ENCODE results near the gene PTPN3.
A peak's percentile ranks its signal among the peaks of the same experiment; 100 is the strongest.
"Not testable (repeated sequence)": the region's sequence is repeated elsewhere in the genome, so short reads cannot be mapped to it uniquely, and the experiment has no call there.

The PTPN3 gene, protein sequence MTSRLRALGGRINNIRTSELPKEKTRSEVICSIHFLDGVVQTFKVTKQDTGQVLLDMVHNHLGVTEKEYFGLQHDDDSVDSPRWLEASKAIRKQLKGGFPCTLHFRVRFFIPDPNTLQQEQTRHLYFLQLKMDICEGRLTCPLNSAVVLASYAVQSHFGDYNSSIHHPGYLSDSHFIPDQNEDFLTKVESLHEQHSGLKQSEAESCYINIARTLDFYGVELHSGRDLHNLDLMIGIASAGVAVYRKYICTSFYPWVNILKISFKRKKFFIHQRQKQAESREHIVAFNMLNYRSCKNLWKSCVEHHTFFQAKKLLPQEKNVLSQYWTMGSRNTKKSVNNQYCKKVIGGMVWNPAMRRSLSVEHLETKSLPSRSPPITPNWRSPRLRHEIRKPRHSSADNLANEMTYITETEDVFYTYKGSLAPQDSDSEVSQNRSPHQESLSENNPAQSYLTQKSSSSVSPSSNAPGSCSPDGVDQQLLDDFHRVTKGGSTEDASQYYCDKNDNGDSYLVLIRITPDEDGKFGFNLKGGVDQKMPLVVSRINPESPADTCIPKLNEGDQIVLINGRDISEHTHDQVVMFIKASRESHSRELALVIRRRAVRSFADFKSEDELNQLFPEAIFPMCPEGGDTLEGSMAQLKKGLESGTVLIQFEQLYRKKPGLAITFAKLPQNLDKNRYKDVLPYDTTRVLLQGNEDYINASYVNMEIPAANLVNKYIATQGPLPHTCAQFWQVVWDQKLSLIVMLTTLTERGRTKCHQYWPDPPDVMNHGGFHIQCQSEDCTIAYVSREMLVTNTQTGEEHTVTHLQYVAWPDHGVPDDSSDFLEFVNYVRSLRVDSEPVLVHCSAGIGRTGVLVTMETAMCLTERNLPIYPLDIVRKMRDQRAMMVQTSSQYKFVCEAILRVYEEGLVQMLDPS

DNA sequence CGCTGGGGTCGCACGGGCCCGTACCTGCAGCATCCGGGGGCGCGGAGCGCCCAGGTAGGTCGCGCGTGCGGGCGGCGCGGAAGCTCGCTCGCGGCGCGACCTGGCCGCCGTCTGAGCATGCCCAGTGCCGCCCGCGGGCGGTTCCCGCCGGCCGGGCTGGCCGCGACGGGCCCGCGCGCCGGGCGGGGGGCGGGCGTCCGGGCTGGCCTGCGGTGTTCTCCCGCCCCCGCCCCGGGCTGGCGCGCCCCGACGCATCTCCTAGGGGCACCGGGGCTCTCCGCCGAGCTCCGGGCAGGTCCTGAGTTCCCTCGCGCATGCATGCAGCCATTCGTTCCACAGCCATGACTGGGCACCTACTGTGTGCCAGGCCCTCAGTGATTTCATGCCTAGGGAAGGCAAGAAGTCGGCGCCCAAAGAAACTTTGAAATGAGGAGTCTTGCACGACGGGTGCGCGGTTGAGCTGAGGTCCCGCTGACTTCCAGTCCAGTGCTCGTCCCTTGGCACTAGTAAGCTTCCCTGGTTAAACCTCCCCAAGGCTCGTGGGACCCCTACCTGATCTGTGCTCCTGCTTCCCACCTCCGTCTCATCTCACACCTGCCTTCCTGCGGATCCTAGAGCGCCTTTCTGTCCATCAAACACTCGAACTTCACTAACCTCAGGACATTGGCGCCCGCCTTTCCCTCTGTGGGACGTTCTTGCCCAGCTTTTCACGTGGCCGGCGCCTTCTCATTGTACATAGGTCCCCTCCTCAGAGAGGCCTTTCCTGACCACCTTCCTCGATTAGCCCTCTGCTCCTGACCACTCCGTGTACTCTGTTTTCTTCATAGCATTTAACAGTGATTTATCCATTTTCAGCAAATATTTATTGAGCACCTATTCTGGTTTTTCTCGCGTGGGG lies at the start of gene PTPN3:
PTPN3 (minus strand) TSS at position 113 of the 898 bp plus-strand sequence. CDS start 34,873 bp downstream, outside the sequence.
- no peak for DNase-seq

DNA sequence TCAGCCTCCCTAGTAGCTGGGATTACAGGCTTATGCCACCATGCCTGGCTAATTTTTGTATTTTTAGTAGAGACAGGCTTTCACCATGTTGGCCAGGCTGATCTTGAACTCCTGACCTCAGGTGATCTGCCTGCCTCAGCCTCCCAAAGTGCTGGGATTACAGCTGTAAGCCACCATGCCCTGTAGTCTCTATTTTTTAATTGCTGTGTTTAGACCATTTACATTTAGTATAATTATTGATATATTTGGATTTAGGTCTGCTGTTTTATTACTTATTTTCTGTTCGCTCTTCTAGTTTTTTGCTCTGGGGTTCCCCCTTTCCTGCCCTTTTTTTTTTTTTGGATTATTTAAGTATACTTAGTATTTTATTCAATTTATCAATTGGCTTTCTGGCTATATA lies 46.8 kb upstream of the PTPN3 start:
- not testable (repeated sequence) for DNase-seq

DNA sequence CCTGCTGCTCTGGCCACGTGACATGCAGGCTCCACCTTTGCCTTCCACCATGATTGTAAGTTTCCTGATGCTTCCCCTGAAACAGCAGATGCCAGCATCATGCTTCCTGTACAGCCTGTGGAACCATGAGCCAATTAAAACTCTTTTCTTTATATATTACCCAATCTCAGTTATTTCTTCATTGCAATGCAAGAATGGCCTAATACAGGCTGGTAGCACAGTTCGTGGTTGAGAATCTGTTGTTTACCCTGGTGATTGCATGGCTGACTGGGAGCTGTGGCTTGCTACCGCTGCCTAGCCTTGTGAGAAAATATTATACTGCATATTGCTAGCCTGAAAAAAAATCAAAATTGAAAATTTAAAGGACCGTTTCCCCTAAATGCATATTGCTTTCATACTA lies 44.8 kb upstream of the PTPN3 start:
- DNase-seq = peak; percentile 3

DNA sequence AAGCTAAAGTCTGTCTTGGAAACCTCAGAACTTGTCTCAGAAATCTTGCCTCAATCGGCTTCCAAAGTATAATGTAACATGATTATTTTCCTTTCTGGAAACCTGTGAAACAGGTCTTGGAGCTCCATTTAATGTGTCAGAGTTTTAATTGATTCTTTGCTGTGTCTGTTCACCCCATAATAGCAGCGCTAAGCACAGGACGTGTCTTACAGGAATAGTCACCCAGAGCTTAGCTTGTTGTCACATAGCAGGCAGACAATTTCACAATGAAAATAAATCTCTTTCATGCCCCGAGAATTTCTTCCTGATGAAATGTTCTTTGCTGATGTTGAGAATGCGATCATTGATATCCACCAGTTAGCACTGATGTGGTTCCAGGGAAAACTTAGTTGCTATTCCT lies 40.2 kb upstream of the PTPN3 start:
- DNase-seq = no peak

DNA sequence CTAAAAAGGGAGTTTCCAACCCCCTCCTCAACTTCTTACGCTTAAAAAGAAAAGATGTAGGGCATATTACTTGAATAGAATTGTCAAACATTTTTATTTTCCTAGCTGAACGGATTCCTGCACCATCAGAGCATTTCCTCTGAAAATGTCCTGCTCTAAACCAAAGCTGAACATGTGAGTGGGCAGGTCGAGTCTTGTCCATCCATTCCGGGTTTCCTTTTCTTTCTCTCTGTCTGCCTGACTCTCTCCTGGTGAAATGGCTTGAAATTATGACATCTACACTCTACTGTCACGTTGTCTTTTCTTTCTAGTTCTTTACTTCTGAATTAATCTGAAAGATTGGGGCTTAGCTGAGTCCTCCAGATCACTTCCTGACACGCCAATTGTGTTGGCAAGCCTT lies 39.2 kb upstream of the PTPN3 start:
- no peak for DNase-seq

DNA sequence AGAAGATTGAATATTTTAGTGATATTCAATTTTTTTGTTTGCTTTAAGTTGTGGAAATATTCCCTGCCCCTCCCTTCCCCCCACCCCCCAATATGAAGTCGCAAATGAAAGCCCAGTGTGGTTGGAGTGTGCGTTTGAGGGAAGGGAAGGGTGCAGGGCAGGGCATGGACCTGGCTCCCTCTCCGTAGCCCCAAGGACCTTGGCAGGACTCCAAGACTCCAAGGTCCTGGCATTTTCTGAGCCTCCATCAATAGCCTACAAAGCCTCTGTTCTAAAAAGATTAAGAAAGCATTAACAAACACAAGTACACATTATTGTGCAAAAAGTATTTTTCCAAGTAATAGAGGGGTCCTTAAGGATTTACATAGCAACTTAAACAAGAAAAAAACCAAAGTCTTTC lies 38.8 kb upstream of the PTPN3 start:
- DNase-seq = no peak

DNA sequence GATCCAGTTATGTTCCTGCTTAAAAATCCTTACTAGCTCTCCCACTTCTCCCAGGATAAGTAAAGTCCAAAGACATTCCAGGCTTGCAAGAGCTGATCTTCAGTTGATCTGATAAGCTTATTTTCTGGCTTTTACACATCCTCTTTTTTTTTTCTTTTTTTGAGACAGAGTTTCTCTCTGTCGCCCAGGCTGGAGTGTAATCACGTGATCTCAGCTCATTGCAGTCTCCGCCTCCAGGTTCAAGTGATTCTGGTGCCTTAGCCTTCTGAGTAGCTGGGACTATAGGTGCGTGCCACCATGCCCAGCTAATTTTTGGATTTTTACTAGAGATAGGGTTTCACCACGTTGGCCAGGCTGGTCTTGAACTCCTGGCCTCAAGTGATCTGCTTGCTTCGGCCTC lies 37.3 kb upstream of the PTPN3 start:
- DNase-seq = no peak

DNA sequence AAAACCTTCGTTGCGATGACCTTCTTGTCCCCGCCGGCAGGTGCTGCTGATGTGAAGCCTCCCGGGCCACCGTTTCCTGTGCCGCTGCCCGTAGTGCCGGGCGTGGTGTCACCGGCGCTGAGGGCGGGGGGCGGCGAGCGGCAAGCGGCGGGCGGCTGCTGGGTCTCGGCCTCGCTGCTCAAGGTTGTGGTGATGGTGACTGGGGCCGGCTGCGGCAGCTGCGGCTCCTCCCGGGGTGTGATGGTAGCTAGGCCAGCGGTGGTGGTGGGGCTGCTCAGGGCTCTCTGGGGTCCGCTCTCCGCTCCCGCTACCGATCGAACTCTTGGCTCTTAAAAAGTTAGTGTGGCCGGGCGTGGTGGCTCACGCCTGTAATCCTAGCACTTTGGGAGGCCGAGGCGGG lies 36.0 kb upstream of the PTPN3 start:
- no peak for DNase-seq

DNA sequence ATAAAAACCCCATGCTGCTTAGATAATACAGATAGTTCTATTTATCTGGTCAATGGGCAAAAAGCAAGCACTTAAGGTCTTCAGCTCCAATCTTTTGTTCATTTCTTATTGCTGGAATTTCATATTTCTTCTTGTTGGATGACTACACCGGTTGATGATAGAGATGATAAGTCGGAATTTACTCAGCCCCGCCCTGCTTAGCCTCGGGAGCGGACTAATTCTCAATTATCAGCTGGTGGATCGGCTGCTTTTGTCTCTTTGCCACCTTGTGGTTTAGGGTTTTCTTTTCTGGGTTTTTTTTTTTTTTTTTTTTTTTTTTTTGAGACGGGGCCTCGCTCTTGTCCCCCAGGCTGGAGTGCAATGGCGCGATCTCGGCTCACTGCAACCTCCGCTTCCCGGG lies 34.5 kb upstream of the PTPN3 start:
- not testable (repeated sequence) for DNase-seq

DNA sequence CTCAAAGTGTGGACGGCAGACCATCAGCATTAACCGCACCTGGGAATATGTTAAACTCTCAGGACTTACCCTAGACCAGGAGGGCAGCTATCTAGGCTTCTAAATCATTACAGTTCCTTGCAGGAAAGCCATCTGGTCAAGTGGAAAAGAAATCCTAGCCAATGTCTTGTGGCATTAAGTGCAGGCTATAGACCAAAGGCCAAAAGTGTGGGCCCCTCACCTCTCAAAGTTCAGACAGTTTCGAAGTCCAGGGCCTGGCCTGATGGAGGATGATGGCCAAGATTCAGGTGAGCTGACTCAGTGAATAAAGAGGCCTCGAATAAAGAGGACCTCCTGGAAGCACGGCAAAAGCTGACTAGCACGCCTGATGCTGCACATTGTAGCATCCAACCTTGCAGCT lies 24.0 kb upstream of the PTPN3 start:
- no peak for DNase-seq

DNA sequence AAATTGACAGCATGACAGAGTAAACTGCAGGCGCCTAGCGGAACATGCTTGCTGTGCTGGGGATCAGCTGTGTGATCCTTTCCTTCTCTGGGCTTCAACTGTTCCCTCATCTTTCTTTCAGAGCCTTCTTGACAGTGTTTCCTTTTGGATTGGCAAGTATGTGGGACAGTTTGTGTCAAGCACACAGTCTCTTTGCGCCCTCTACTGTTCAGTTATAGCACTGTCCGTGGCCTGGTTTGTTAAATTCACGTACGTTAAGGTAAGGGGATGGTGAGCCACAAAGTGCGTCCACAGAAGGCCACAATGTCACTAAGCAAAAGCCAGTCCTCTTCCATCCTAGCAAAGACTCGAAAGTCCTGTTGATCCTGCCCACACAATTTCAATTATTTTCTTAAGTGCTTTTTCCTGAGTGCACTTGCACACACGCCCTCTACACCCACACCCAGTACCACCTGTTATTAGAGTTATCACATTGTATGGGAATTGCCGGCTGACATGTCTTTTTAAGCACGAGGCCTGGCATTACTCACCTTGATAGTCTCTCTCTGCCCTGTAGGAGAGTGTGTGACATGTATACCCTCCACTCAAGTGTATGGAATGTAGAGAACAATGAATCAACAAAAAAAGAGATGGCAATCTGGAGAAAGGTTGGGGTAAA lies 22.5 kb upstream of the PTPN3 start:
- DNase-seq = peak; percentile 82

DNA sequence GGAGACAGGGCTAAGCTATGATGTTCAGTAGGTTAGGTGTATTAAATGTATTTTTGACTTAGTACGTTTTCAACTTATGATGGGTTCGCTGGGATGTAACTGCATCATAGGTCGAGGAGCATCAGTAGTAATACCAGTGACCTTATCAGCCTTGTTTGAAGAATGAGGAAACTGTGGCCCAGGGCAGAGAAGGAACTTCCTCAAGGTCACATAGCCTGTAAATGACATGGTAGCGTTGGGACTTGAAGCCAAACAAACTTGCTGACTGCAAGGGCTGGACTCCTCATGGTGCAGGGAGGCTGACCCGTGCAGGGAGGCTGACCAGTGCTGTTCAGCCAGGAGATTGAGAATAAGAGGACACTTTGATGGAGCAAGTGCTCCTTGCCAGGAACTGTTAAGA lies 21.3 kb upstream of the PTPN3 start:
- DNase-seq = peak; percentile 14

DNA sequence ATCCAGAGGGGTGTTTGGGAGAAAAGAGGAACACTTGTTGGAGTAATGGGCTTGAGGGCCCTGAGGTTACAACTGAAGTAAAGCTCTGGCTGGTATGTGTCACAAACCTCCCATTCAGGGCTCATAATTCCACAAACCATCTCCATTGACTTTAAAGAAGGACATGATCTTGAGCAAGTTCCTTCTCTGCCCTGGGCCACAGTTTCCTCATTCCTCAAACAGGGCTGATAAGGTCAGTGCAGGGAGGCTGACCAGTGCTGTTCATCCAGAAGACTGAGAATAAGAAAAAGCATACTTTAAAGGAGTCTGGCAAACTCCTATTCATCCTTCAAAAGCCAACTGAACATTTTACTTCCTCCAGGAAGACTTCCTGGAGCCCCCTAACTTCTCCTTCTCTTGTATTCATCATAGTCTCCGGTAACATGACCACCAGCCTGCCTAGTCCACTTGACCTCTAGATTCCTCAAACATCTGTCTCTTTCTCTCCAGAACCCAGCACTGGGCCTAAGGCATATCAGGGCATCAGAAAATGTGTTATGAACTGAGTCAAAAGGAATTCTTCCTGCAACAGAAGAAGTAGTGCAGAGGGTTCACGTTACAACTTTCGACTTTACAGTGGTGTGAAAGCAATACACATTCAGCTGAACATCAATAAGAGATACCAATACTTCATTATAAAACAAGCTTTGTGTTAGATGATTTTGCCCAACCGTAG lies 20.7 kb upstream of the PTPN3 start:
- no peak for DNase-seq

DNA sequence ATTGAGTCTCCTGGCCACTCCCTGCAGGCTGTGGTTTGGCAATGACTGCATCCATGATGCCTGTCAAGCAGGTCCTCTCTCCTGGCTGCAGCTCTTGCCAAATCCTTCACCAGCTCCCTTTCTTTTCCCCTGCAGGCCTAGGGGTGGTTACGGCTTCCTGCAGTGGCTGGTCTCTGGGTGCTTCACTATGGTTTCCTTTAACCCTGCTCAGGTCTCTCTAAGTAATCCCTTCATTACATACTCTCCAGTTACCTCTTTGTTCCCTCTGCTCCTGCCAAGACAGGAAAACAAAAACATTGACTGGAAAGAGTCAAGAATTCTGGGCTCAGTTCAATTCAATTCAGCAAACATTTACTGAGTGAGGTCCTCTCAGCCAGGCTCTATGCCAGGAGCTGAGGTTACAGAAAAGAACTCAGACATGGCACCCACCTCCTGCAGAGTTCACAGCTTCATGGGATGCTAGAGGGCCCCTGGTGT lies 19.8 kb upstream of the PTPN3 start:
- no peak for DNase-seq

DNA sequence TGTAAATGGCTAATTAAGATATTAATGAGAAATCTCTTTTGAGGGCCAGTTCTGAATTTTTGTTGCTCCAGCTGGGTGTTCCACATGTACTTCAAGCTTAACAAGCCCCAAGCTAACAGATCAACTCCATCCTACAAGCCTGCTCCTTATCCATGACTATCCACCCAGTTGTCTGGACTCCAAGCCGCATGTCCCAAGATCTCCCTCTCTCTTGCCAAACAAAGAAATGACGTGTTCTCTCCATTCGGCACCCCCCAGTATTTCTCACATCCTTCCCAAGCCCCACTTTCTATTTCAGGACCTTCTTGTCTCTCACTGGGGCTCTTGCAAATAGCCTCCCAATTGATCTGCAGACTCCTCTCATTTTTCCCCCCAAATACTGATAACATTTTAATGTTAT lies 15.8 kb upstream of the PTPN3 start:
- DNase-seq = no peak

DNA sequence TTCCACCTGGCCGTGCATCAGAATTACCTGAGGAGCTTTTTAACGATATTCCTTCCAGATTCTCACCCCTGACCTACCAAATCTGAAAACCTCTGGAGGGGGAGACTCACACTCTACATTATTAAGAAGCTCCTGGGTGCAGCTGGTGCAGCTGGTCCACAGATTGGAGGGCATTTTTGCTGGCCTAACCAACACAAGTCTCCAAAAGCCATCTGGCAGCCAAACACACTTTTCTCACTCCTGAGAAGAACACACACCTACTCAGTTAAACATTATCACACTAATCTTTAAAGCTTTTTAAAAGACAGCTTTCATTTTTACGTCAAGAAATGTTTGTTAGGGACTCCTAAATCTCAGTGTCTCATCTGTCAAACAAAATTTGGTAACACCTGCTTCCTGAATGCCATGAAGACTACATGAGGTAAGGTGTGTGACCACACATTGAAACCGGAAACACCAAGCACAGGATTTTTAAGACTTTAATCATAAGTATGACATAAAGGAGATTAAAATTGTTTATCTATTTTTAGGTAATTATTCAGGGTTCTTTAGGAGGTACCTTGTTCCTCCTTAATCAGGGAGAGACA lies 14.2 kb upstream of the PTPN3 start:
- no peak for DNase-seq

DNA sequence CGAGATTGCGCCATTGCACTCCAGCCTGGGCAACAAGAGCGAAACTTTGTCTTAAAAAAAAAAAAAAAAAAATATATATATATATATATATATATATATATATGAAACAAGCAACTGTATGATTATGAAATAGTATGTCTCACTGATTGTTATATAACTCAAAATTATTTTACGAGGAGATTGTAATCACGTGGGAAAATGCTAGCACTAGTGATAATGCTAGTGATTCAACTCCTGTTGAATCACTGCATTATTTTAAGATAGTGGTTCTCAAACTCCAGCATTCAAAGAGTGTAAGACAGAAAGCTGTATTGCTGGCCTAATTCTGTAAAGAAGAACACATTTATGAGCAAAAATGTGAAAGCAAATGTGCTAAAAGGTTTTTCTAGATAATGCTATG lies 12.4 kb upstream of the PTPN3 start:
- DNase-seq = no peak

DNA sequence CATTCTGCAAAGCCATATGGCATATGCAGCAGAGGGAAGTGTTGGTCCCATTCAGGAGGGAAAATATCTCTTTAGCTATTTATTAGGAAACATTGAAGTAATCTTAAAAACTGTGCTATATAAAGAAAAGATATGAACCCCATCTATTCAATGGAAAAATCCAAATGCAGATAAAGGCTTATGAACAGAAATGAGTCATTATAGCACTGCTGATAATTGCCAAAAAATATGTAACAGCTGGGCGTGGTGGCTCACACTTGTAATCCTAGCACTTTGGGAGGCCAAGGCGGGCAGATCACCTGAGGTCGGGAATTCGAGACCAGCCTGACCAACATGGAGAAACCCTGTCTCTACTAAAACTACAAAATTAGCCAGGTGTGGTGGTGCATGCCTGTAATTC lies 11.9 kb upstream of the PTPN3 start:
- DNase-seq = not testable (repeated sequence)

DNA sequence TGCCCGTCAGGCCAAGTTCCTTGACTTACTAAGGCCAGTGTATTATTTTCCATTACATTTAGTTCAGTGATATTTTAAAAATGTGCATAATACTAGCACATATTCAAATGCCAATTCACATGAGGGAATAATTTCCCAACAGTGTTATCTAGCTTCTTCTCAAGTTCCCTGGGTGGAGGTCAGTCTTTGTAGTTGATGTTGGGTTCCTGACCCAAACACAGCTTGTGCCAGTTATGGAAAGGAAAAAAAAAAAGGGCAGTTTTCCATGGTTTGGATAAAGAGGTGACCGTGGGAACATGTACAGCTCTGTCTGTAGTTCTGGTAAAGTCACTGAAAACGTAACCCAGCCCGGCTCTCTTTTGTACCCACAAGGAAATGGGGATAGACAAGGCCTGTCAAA lies 11.5 kb upstream of the PTPN3 start:
- no peak for DNase-seq

DNA sequence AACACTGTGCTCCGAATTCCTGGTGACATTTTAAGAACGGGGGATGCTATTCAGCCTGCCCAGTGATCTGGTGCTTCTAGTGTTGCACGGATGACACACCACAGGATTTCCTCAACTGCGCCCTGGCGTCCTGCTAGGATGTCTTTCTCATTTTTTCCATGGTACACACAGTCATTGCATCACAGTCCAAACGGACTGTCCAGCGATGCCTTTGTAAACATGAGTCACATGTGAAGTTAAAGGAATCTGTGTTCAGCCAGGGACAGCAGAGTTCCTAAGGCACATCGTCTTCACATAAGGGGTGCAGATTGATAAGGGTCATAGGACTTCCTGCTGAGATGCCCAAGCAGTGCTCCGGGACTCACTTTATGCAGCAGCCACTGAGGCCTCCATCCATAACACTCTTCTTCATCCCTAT lies 9.3 kb upstream of the PTPN3 start:
- DNase-seq = no peak

DNA sequence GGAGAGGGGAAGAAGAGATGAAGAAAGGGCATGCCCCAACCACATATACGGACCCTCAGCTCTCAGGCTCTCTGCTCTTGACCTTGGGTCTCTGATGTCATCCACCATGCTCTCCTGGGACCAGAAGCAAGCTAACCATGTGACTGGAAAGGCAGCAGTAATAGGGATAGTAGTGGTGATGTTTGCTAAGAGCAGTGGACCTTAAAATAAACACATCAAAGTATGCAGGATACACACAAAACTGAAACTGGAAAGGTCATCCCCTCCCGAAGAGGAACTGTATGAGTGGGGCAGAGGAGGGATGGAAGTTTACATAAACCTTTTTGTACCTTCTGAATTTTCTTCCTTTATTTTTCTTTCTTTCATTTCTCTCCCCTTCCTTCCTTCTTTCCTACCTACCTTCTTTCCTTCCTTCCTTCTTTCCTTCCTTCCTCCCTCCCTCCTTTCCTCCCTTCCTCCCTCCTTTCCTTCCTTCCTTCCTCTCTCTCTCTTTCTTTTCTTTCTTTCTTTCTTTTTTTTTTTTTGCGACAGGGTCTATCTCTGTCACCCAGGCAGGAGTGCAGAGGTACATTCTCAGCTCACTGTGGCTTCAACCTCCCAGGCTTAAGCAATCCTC lies 8.1 kb upstream of the PTPN3 start:
- no peak for DNase-seq
